H1 (cell line): ENCODE results near the gene ADD3. TPM values are rescaled to one million over a fixed set of nuclear protein-coding genes. Genes with fewer than 3 reads are reported as not detected.

ENCODE experiments used
- CTCF ChIA-PET: fragments of 300-600 bp; sonication (Branson Sonifier 250); formaldehyde crosslinking; loops from one replicate; lab custom pipeline; 2021; ENCODE audit not compliant: partially characterized antibody; lab: Charles Lee
- POLR2A ChIA-PET: fragments of 300-600 bp; sonication (Branson Sonifier 250); formaldehyde crosslinking; loops from one replicate; lab custom pipeline; 2021; ENCODE audit warnings: inconsistent platforms; ENCODE audit not compliant: partially characterized antibody; lab: Charles Lee
- DNase-seq, 2 experiments: peaks; one replicate each; pipeline versions ENCODE4 v3.0.0 to v3.0.0-alpha.2; 2010 to 2022; ENCODE audit warnings: low spot score in 2 of 2, low read depth in 1 of 2, mixed read lengths in 1 of 2
- FAIRE-seq: peaks from 2 replicates; lab custom pipeline; 2011; peaks lifted over from hg19 to GRCh38; lab: Jason Lieb, UNC
- H2AFZ ChIP-seq: 2 replicates; pipeline ENCODE4 v1.8.1; 2012; ENCODE audit warnings: low read length, inconsistent platforms
- H2AK5ac ChIP-seq: 2 replicates; pipeline ENCODE4 v1.6.1; 2013; ENCODE audit warnings: low read depth, low read length
- H2BK120ac ChIP-seq: replicated peaks from 2 replicates; pipeline ENCODE3; 2013; ENCODE audit warnings: low read depth, low read length, inconsistent platforms
- H2BK12ac ChIP-seq: 2 replicates; pipeline ENCODE4 v1.6.1; 2013; ENCODE audit warnings: low read depth, low read length
- H2BK15ac ChIP-seq: 2 replicates; pipeline ENCODE4 v1.6.1; 2013; ENCODE audit warnings: low read length
- H2BK20ac ChIP-seq: 2 replicates; pipeline ENCODE4 v1.6.1; 2013; ENCODE audit warnings: low read length
- H2BK5ac ChIP-seq: 2 replicates; pipeline ENCODE4 v1.6.1; 2013; ENCODE audit warnings: low read depth, low read length
- H3K14ac ChIP-seq: 2 replicates; pipeline ENCODE4 v1.6.1; 2013; ENCODE audit warnings: inconsistent platforms; ENCODE audit not compliant: insufficient read length
- H3K18ac ChIP-seq: 2 replicates; pipeline ENCODE4 v1.6.1; 2013; ENCODE audit warnings: low read length; ENCODE audit errors: extremely low read depth
- H3K23ac ChIP-seq: 2 replicates; pipeline ENCODE4 v1.6.1; 2013; ENCODE audit warnings: inconsistent platforms; ENCODE audit not compliant: insufficient read length
- H3K23me2 ChIP-seq: 2 replicates; pipeline ENCODE4 v1.6.1; 2013; ENCODE audit warnings: low read depth, low read length
- H3K27ac ChIP-seq: 2 replicates; pipeline ENCODE4 v1.6.1; 2011; ENCODE audit warnings: low read depth, low read length, inconsistent platforms
- H3K27me3 ChIP-seq, 4 experiments: replicated peaks in 1 of 4; 1 replicate in 1 of 4; 2 replicates in 3 of 4; pipeline versions ENCODE4 v1.6.1 to v1.8.1; 2011 to 2013; ENCODE audit warnings: low read length in 3 of 4, mild to moderate bottlenecking in 3 of 4, inconsistent platforms in 2 of 4, mixed read lengths in 2 of 4, moderate library complexity in 1 of 4; ENCODE audit not compliant: control insufficient read depth in 3 of 4, insufficient read depth in 3 of 4; ENCODE audit errors: extremely low read depth in 1 of 4
- H3K36me3 ChIP-seq, 4 experiments: 2 replicates each; pipeline versions ENCODE4 v1.6.1 to v1.8.1; 2011 to 2013; ENCODE audit warnings: mild to moderate bottlenecking in 4 of 4, low read length in 3 of 4, moderate library complexity in 2 of 4, control low read depth in 1 of 4, inconsistent platforms in 1 of 4; ENCODE audit not compliant: insufficient read depth in 4 of 4, control insufficient read depth in 2 of 4
- H3K4ac ChIP-seq: replicated peaks from 2 replicates; pipeline ENCODE3; 2013; ENCODE audit warnings: low read length, low read depth, mixed read lengths, inconsistent platforms; ENCODE audit not compliant: insufficient read length
- H3K4me1 ChIP-seq, 4 experiments: replicated peaks in 1 of 4; 1 replicate in 1 of 4; 2 replicates in 3 of 4; pipeline versions ENCODE4 v1.6.1 to v1.8.1; 2011 to 2013; ENCODE audit warnings: low read length in 3 of 4, inconsistent platforms in 2 of 4, mixed read lengths in 1 of 4; ENCODE audit not compliant: insufficient read depth in 4 of 4, control insufficient read depth in 3 of 4
- H3K4me2 ChIP-seq, 2 experiments: 2 replicates each; pipeline versions ENCODE4 v1.6.1 to v1.8.1; 2011 to 2013; ENCODE audit warnings: low read depth in 2 of 2, low read length in 2 of 2, control low read depth in 1 of 2, inconsistent platforms in 1 of 2, mild to moderate bottlenecking in 1 of 2; ENCODE audit not compliant: insufficient read depth in 1 of 2
- H3K4me3 ChIP-seq, 4 experiments: fragments of 200-600, 300-600 bp in 1 of 4; sonication (generic), shearing (Covaris generic), sonication (Bioruptor Twin) in 1 of 4; 2 replicates each; pipeline versions ENCODE4 v1.5.1 to v1.8.1; 2011 to 2016; ENCODE audit warnings: low read length in 4 of 4, low read depth in 3 of 4, control low read depth in 2 of 4, inconsistent platforms in 2 of 4, mild to moderate bottlenecking in 2 of 4, mixed read lengths in 1 of 4, moderate library complexity in 1 of 4; ENCODE audit not compliant: insufficient read depth in 2 of 4; ENCODE audit errors: extremely low read depth in 1 of 4
- H3K56ac ChIP-seq: replicated peaks from 2 replicates; pipeline ENCODE3; 2013; ENCODE audit warnings: low read depth, mild to moderate bottlenecking, mixed read lengths, low read length, inconsistent platforms; ENCODE audit not compliant: insufficient read length
- H3K79me1 ChIP-seq: 2 replicates; pipeline ENCODE4 v1.6.1; 2013; ENCODE audit warnings: low read depth, low read length, control low read depth
- H3K79me2 ChIP-seq, 2 experiments: 2 replicates each; pipeline versions ENCODE4 v1.6.1 to v1.8.1; 2012 to 2013; ENCODE audit warnings: low read length in 2 of 2, mild to moderate bottlenecking in 2 of 2, inconsistent platforms in 1 of 2; ENCODE audit not compliant: insufficient read depth in 2 of 2, control insufficient read depth in 1 of 2
- H3K9ac ChIP-seq, 4 experiments: replicated peaks in 1 of 4; 1 replicate in 1 of 4; 2 replicates in 3 of 4; pipeline versions ENCODE4 v1.6.1 to v1.8.1; 2011 to 2013; ENCODE audit warnings: low read depth in 3 of 4, low read length in 3 of 4, control low read depth in 2 of 4, mild to moderate bottlenecking in 2 of 4, moderate library complexity in 2 of 4, inconsistent platforms in 1 of 4; ENCODE audit errors: extremely low read depth in 1 of 4
- H3K9me3 ChIP-seq, 2 experiments: 2 replicates each; pipeline versions ENCODE4 v1.6.1 to v1.8.1; 2012 to 2013; ENCODE audit warnings: mild to moderate bottlenecking in 2 of 2, moderate library complexity in 2 of 2, control low read depth in 1 of 2, inconsistent platforms in 1 of 2, low read depth in 1 of 2, low read length in 1 of 2, mixed read lengths in 1 of 2; ENCODE audit not compliant: insufficient read depth in 2 of 2
- H4K20me1 ChIP-seq, 2 experiments: replicated peaks in 1 of 2; 2 replicates each; pipeline versions ENCODE3 to v1.8.1; 2011 to 2013; ENCODE audit warnings: inconsistent platforms in 2 of 2, low read length in 2 of 2, mild to moderate bottlenecking in 1 of 2; ENCODE audit not compliant: insufficient read depth in 2 of 2, control insufficient read depth in 1 of 2
- H4K5ac ChIP-seq: 2 replicates; pipeline ENCODE4 v1.6.1; 2013; ENCODE audit warnings: low read length, low read depth, mixed read lengths, inconsistent platforms; ENCODE audit not compliant: insufficient read length
- H4K8ac ChIP-seq: 2 replicates; pipeline ENCODE4 v1.8.0; 2013; ENCODE audit warnings: mild to moderate bottlenecking, moderate library complexity, low read length, inconsistent platforms; ENCODE audit not compliant: insufficient read depth; ENCODE audit errors: extremely low read depth
- H4K91ac ChIP-seq: replicated peaks from 2 replicates; pipeline ENCODE3; 2013; ENCODE audit warnings: low read length, mixed read lengths, inconsistent platforms; ENCODE audit not compliant: insufficient read length
- ASH2L ChIP-seq: fragments of 200-600, 300-600 bp; sonication (generic); IDR thresholded peaks from one replicate; pipeline ENCODE4 v1.7.1; 2017; ENCODE audit warnings: low read length
- CHD1 ChIP-seq: IDR thresholded peaks from 2 replicates; pipeline ENCODE4 v1.6.1; 2012; ENCODE audit warnings: low read depth, low read length, improper control_type of control experiment
- GTF2F1 ChIP-seq: IDR thresholded peaks from 2 replicates; pipeline ENCODE4 v1.6.1; 2012; ENCODE audit warnings: low read depth, low read length, improper control_type of control experiment, borderline replicate concordance
- HDAC2 ChIP-seq, 2 experiments: fragments of 300-600 bp in 1 of 2; sonication (generic) in 1 of 2; IDR thresholded peaks; 2 replicates each; pipeline ENCODE4 v1.6.1; 2011 to 2012; ENCODE audit warnings: low read depth in 2 of 2, low read length in 2 of 2, mild to moderate bottlenecking in 2 of 2, moderate library complexity in 2 of 2, borderline replicate concordance in 1 of 2, inconsistent platforms in 1 of 2
- MAFK ChIP-seq: IDR thresholded peaks from 2 replicates; pipeline ENCODE4 v1.6.1; 2012; ENCODE audit warnings: low read depth, mild to moderate bottlenecking, improper control_type of control experiment, low read length
- RFX5 ChIP-seq: IDR thresholded peaks from 2 replicates; pipeline ENCODE4 v1.6.1; 2011; ENCODE audit warnings: low read depth, low read length, improper control_type of control experiment, borderline replicate concordance
- TBP ChIP-seq: IDR thresholded peaks from 2 replicates; pipeline ENCODE4 v1.6.1; 2011; ENCODE audit warnings: low read depth, low read length, improper control_type of control experiment
- TCF12 ChIP-seq: IDR thresholded peaks from 2 replicates; pipeline ENCODE4 v1.6.1; 2011; ENCODE audit warnings: low read depth, mild to moderate bottlenecking, low read length
- WGBS, 2 experiments: shearing (Covaris generic) in 1 of 2; methylation state at CpG; one replicate each; pipeline versions ENCODE4 v1.1.6 to v1.1.7; 2013 to 2015; ENCODE audit warnings: low lambda C conversion rate in 2 of 2, mixed read lengths in 2 of 2, inconsistent platforms in 1 of 2, low coverage in 1 of 2, missing lambda C conversion rate in 1 of 2; ENCODE audit not compliant: insufficient replicate concordance in 2 of 2, insufficient coverage in 1 of 2, insufficient read length in 1 of 2; ENCODE audit errors: extremely low coverage in 1 of 2, missing lambda C conversion rate in 1 of 2; 5-methylcytosine and 5-hydroxymethylcytosine counted together
- polyA plus RNA-seq, 7 experiments: library from polyadenylated mRNA; depleted of rRNA in 3 of 7; stranded (reverse) in 5 of 7; unstranded in 2 of 7; fragments of >200 nt in 5 of 7; fragments of 200-250 nt in 2 of 7; gene quantifications; 1 replicate in 5 of 7; 2 replicates in 1 of 7; 4 replicates in 1 of 7; pipeline versions ENCODE4 v1.2.1 to v1.2.3, GENCODE V29; 2011 to 2013; ENCODE audit warnings: missing spikeins in 2 of 7, mixed read lengths in 2 of 7
- total RNA-seq: library from RNA; stranded (reverse); fragmentation: NEBNext Ultra II Directional; extraction: Animal tissue kit (Norgen Biotek cat#: 25700); gene quantifications from 2 replicates; pipeline ENCODE4 v1.2.1, GENCODE V29; 2021
- TF ChIP-seq, protein P1 (sequence below): IDR thresholded peaks from 2 replicates; pipeline ENCODE4 v1.6.1; 2012; ENCODE audit warnings: inconsistent platforms

The ADD3 gene
- total and polyA plus RNA-seq, 2 of the 8 experiments (the other 6 are each of a cell fraction or from before 2014, with no cell fraction given): 44.7 to 85.6 TPM

DNA sequence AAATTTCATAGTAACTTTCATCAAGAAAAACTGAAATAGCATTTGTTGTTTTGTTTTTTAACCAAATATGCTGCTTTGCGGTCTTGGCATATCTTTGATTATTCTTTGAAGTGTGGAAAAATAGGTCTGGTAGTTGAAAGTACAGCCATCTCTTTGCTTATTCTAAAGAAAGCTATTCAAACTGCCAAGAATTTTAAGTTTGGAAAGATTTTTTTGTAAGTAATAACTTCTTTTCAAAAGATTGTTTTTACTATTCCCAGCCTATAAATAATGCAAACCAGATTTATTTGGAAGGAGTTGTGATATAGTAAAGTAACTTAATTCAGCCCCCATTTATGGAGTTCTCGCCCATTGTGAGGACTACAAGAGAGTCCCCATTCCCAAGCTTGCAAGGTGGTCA lies 87.0 kb downstream of the ADD3 start:
- 97% methylated on average over 2 of the region's 2 CpGs; no CpG with 5 or more reads in 1 of the 2 experiments for WGBS, 2 experiments
- no peak for DNase-seq
- no peaks in the 10 kb centered on the region for H3K27me3 ChIP-seq
- FAIRE-seq: no peak
- no peaks in the 10 kb centered on the region for H3K36me3 ChIP-seq
- H4K91ac ChIP-seq: no peak overlapping the region
- no peak for TF ChIP-seq HDAC2 (IDR thresholded peaks at IDR 0.05; ENCODE audit: borderline replicate concordance in 1 of 2, low read depth in 2 of 2, low read length in 2 of 2)
- no peak for TF ChIP-seq CHD1
- no peak for TF ChIP-seq RFX5
- TF ChIP-seq TBP: no peak
- TF ChIP-seq TCF12: no peak
- TF ChIP-seq ASH2L: no peak
- no peak for TF ChIP-seq GTF2F1
- no peak for TF ChIP-seq MAFK
- TF ChIP-seq, protein P1, sequence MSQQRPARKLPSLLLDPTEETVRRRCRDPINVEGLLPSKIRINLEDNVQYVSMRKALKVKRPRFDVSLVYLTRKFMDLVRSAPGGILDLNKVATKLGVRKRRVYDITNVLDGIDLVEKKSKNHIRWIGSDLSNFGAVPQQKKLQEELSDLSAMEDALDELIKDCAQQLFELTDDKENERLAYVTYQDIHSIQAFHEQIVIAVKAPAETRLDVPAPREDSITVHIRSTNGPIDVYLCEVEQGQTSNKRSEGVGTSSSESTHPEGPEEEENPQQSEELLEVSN: no peak
- TF ChIP-seq, all 59 proteins: peak for 0
- Histone ChIP-seq H2BK15ac (no peak overlapping the region), H2BK12ac (no peak overlapping the region), H2BK20ac (no peak overlapping the region), H2AK5ac (no peak overlapping the region), H3K18ac (no peak overlapping the region), H3K14ac (no peak overlapping the region), H2BK120ac (no peak overlapping the region), H2AFZ (no peak overlapping the region), H3K4me2 (no peak overlapping the region), H3K56ac (no peak overlapping the region), H3K23me2 (no peaks in the 10 kb centered on the region), H3K23ac (no peak overlapping the region), H4K20me1 (no peaks in the 10 kb centered on the region), H4K5ac (no peak overlapping the region), H3K79me1 (no peaks in the 10 kb centered on the region), H3K27ac (no peak overlapping the region), H3K4me3 (no peak overlapping the region), H3K9me3 (no peaks in the 10 kb centered on the region), H2BK5ac (no peak overlapping the region), H3K9ac (no peak overlapping the region), H3K79me2 (peaks cover 0 to 27% of the 10 kb centered on the region in 2 experiments; a peak in 2 of 4 replicates), H3K4ac (no peak overlapping the region), H3K4me1 (no peaks in the 10 kb centered on the region), H4K8ac (no peak overlapping the region)
- ChIA-PET POLR2A (no interaction called here), CTCF (interaction anchor here (0.6 to 2.4 kb wide), 5 partner anchors 13 to 141 kb away, joined by 3 to 5 read pairs (median 4); no protein-coding TSS in a partner anchor)
